Retinal pigment epithelial cell (primary cell): Measurements from ENCODE around the gene GUCY2F.

Experiments
- DNase-seq: peaks from one replicate; pipeline ENCODE4 v3.0.0-alpha.2; 2010; ENCODE audit warnings: low read depth
- H3K4me3 ChIP-seq: 2 replicates; pipeline ENCODE4 v1.5.1; 2011; ENCODE audit warnings: mild to moderate bottlenecking, low read length, control low read depth, moderate library complexity
- TF ChIP-seq, protein P1 (sequence below): conservative IDR thresholded peaks from 2 replicates; pipeline ENCODE4 v1.5.1; 2011; ENCODE audit warnings: low read depth, low read length, control low read depth, inconsistent platforms

The GUCY2F gene

DNA sequence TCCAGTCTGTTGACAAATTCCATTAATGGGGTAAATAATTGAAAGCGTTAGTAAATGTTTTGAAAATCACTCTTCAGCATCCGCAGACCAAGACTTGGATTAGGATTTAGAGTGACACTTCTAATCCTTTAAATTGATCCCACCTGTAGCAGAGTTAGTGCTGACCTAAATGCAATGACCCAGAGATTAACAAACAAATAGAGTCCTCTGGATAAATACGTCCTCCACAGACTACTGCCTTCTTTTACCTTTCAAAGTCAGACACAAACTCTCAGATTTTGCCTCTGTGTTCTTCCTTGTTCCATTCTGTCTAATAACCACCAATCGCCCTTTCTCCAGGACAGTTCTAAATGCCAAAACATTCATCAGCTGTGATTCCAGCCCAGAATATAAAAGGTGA is at the start of gene GUCY2F:
TSS of gene GUCY2F (minus strand) at position 101 of the 400 bp plus-strand sequence. CDS start 6,150 bp downstream, outside the sequence.
- TF ChIP-seq, protein P1, sequence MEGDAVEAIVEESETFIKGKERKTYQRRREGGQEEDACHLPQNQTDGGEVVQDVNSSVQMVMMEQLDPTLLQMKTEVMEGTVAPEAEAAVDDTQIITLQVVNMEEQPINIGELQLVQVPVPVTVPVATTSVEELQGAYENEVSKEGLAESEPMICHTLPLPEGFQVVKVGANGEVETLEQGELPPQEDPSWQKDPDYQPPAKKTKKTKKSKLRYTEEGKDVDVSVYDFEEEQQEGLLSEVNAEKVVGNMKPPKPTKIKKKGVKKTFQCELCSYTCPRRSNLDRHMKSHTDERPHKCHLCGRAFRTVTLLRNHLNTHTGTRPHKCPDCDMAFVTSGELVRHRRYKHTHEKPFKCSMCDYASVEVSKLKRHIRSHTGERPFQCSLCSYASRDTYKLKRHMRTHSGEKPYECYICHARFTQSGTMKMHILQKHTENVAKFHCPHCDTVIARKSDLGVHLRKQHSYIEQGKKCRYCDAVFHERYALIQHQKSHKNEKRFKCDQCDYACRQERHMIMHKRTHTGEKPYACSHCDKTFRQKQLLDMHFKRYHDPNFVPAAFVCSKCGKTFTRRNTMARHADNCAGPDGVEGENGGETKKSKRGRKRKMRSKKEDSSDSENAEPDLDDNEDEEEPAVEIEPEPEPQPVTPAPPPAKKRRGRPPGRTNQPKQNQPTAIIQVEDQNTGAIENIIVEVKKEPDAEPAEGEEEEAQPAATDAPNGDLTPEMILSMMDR = no peak
- no peak within 1 kb of the TSS for H3K4me3 ChIP-seq
- DNase-seq = no peak

DNA sequence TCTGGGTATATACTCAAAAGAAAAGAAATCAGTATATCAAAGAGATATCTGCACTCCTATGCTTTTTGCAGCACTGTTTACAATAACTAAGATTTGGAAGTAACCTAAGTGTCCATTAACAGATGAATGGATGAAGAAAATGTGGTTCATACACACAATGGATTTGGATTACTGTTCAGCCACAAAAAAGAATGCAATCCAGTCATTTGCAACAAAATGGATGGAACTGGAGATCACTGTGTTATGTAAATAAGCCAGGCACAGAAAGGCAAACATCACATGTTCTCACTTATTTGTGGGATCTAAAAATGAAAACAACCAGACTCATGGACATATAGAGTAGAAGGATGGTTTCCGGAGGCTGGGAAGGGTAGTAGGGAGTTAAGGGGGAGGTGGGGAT is 37.1 kb upstream of the GUCY2F start:
- no peak overlapping the region for H3K4me3 ChIP-seq
- TF ChIP-seq, protein P1 = no peak
- DNase-seq = no peak

DNA sequence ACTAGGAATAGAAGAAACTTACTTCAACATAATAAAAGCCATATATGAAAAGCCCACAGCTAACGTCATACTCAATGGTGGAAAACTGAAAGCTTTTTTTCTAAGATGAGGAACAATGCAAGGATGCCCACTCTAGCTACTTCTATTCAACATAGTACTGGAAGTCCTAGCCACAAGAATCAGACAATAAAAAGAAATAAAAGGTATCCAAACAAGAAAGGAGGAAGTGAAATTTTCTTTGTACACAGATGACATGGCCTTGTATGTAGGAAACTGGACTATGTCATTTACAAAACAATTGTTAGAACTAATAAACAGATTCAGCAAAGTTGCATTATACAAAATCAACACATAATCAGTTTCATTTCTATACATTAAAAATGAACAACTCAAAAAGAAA is 29.2 kb upstream of the GUCY2F start:
- H3K4me3 ChIP-seq = no peak overlapping the region
- TF ChIP-seq, protein P1 = no peak
- DNase-seq = no peak

DNA sequence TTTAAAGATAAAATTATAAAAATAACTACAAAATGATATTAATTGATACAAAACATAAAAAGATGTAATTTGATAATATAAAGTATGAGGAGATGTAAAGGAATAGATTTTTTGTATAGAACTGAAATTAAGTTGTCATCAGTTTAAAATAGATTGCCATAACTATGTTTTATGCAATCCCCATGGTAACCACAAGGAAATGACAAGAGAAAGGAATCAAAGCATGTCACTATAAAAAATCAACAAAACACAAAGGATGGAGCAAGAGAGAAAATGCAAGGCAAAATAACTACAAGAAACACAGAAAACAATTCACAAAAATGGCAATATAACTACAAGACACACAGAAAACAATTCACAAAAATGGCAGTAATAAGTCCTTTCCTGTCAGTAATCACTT is 27.0 kb upstream of the GUCY2F start:
- no peak for DNase-seq
- TF ChIP-seq, protein P1 = no peak

DNA sequence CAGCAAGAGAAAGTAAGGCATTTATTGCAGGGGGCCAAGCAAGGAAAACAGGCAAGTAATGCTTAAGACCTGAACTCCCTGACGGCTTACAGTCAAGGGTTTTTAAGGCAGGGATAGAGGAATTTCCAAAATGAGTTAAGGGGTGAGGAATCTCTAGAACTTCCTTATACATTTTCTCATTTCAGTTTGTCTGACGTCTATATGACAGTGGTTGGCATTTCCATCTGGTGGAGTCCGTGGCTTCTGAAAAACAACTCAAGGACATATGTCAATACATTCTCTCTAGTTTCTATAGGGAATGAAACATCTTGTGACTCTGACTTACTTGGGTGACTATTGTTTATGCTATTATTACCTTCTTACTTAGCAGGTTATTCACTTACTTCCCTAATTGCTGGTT is 19.3 kb upstream of the GUCY2F start:
- no peak for DNase-seq

More for the DNA sequence above, 27.0 kb upstream of the GUCY2F start:
- no peak overlapping the region for H3K4me3 ChIP-seq

DNA sequence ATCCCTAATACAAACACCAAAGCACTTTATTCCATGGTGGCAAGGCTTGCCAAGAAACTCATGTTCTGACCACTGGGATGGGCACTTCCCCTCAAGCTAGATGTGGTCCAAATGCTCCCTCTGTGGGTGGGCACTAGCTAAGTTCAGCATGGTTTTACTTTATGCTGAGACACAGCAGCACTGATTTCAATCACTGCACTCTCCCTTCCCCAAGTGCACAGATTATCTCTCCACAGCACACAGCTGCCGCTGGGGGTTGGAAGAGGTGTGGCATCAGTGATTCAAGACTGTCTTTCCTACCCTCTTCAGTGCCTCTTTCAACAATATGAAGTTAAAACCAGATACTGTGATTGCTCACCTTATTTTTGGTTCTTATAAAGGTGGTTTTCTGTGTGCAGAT is 16.5 kb upstream of the GUCY2F start:
- no peak overlapping the region for H3K4me3 ChIP-seq
- DNase-seq = no peak
- TF ChIP-seq, protein P1 = no peak

More for the DNA sequence above, 19.3 kb upstream of the GUCY2F start:
- no peak overlapping the region for H3K4me3 ChIP-seq
- TF ChIP-seq, protein P1 = no peak

DNA sequence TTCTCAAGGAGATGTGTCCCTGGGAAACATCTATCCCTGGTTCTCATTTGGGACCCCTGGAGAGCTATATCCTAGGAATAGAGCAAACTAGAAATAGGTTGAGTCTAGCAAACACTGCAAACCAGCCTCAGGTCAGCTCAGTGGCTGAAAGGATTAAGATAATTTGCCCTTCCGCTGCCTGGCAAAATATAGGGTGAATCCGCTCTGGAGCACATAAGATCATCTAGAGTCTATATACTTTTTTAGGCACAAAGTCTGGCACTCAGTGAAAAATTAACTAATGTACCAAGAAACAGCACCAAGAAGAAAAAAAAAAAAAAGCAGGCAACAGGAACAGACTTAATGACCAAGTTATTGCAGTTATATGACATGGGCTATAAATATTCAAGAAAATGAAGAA is 7.3 kb upstream of the GUCY2F start:
- TF ChIP-seq, protein P1 = no peak
- no peak for DNase-seq
- no peak overlapping the region for H3K4me3 ChIP-seq
